ENCODE measurements around the gene GCSAM.

Gene GCSAM

GRCh38 chr3:112074616-112075497 lies 58.2 kb downstream of the GCSAM start:
- peak in 1 of 3 donors; percentile 15 for DNase-seq (ENCODE audit: low read depth in 2 of 3, low spot score in 1 of 3)

- no peak for DNase-seq (ENCODE audit: low read depth in 2 of 3, low spot score in 1 of 3)
Observed at GRCh38 chr3:112074006-112074405, 59.0 kb downstream of the GCSAM start.

- peak; percentile 37 to 52 (median 41) for DNase-seq (ENCODE audit: low read depth in 2 of 3, low spot score in 1 of 3)
Observed at GRCh38 chr3:112072387-112073060, 60.5 kb downstream of the GCSAM start.
